Endodermal cell (in vitro differentiated cells): ENCODE measurements around the gene IKBKG. TPM values are rescaled to one million over a fixed set of nuclear protein-coding genes. Genes with fewer than 3 reads are reported as not detected.

Experiments
- DNase-seq: peaks from one replicate; pipeline ENCODE4 v3.0.0-alpha.2; 2017
- H3K27ac ChIP-seq: 2 replicates; pipeline ENCODE4 v1.5.1; 2013; ENCODE audit warnings: mild to moderate bottlenecking, low read depth, low read length, moderate library complexity
- H3K27me3 ChIP-seq: 2 replicates; pipeline ENCODE4 v1.6.1; 2013; ENCODE audit warnings: mild to moderate bottlenecking, low read length, moderate library complexity; ENCODE audit not compliant: insufficient read depth, control insufficient read depth, poor library complexity, severe bottlenecking
- H3K36me3 ChIP-seq: 2 replicates; pipeline ENCODE4 v1.7.0; 2013; ENCODE audit warnings: mild to moderate bottlenecking, low read length, moderate library complexity; ENCODE audit not compliant: control insufficient read depth, insufficient read depth
- H3K4me1 ChIP-seq: one replicate; pipeline ENCODE4 v1.7.0; 2013; ENCODE audit warnings: low read length; ENCODE audit not compliant: control insufficient read depth, insufficient read depth
- H3K4me3 ChIP-seq: 2 replicates; pipeline ENCODE4 v1.5.1; 2013; ENCODE audit warnings: mild to moderate bottlenecking, low read length, moderate library complexity
- H3K9ac ChIP-seq: 2 replicates; pipeline ENCODE4 v1.6.1; 2013; ENCODE audit warnings: mild to moderate bottlenecking, low read length, moderate library complexity; ENCODE audit not compliant: poor library complexity, severe bottlenecking; ENCODE audit errors: extremely low read depth
- H3K9me3 ChIP-seq: 2 replicates; pipeline ENCODE4 v1.6.1; 2013; ENCODE audit warnings: mild to moderate bottlenecking, low read length, moderate library complexity; ENCODE audit not compliant: control insufficient read depth
- H3K27ac Mint-ChIP-seq: 2 replicates; pipeline ENCODE4 v1.8.0; 2020; ENCODE audit warnings: mixed read lengths
- H3K27me3 Mint-ChIP-seq: 2 replicates; pipeline ENCODE4 v1.8.0; 2021; ENCODE audit warnings: mild to moderate bottlenecking, mixed read lengths; ENCODE audit not compliant: insufficient read depth
- H3K36me3 Mint-ChIP-seq: 2 replicates; pipeline ENCODE4 v1.8.0; 2020; ENCODE audit warnings: low read depth, mixed read lengths
- H3K4me1 Mint-ChIP-seq: 2 replicates; pipeline ENCODE4 v1.8.0; 2020; ENCODE audit warnings: mixed read lengths
- H3K4me3 Mint-ChIP-seq: 2 replicates; pipeline ENCODE4 v1.8.0; 2020; ENCODE audit warnings: mild to moderate bottlenecking, moderate library complexity, mixed read lengths
- H3K9me3 Mint-ChIP-seq: 2 replicates; pipeline ENCODE4 v1.8.0; 2020; ENCODE audit warnings: mild to moderate bottlenecking, mixed read lengths
- WGBS, 2 experiments: methylation state at CpG; one replicate each; pipeline versions ENCODE4 v1.1.5 to v1.1.7; 2013; ENCODE audit warnings: missing lambda C conversion rate in 2 of 2, mixed read lengths in 1 of 2; ENCODE audit not compliant: insufficient coverage in 1 of 2, insufficient read length in 1 of 2; 5-methylcytosine and 5-hydroxymethylcytosine counted together
- total RNA-seq, 2 donors: library from RNA; stranded (reverse); fragmentation: NEBNext Ultra II Directional in 1 of 2; extraction: Animal tissue kit (Norgen Biotek cat#: 25700) in 1 of 2; gene quantifications; 2 replicates in 1 of 2; 3 replicates in 1 of 2; pipeline ENCODE4 v1.2.1, GENCODE V29; 2021
- TF ChIP-seq, protein P1 (sequence below): fragments of 200-600 bp; sonication (generic); conservative IDR thresholded peaks from 2 replicates; pipeline ENCODE4 v1.5.0; 2021; ENCODE audit warnings: antibody characterized with exemption, mild to moderate bottlenecking

IKBKG gene
- total RNA-seq, 2 donors from 2014 or later: 19.8 to 20.3 TPM

DNA sequence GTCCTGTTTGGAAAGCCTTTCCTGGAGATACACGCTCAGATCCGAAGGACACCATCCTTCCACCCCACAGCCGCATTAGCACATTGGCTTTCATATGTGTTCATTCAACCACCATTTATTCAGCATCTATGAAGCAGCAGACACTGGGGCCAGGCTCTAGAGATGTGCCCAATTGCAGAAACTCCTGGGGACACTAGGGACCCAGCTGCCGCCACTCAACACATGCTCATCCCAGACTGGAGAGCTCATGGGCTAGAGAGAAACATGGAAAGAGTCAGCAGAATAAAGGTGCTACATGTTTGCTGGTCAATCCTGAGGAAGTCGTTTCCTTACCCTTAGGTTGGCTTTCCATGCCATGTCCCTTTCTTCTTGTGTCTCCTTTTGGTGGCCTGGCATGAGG is 45.1 kb downstream of the IKBKG start:
- no peak overlapping the region for H3K27ac ChIP-seq
- no peak overlapping the region for H3K4me3 Mint-ChIP-seq
- H3K4me1 ChIP-seq: no peaks in the 10 kb centered on the region
- peaks cover 7% of the 10 kb centered on the region for H3K9me3 ChIP-seq
- DNase-seq: no peak
- 80 to 94% methylated on average over 1 to 5 of the region's 5 CpGs for WGBS, 2 experiments
- no peak overlapping the region for H3K9ac ChIP-seq
- no peaks in the 10 kb centered on the region for H3K36me3 ChIP-seq
- TF ChIP-seq, protein P1, sequence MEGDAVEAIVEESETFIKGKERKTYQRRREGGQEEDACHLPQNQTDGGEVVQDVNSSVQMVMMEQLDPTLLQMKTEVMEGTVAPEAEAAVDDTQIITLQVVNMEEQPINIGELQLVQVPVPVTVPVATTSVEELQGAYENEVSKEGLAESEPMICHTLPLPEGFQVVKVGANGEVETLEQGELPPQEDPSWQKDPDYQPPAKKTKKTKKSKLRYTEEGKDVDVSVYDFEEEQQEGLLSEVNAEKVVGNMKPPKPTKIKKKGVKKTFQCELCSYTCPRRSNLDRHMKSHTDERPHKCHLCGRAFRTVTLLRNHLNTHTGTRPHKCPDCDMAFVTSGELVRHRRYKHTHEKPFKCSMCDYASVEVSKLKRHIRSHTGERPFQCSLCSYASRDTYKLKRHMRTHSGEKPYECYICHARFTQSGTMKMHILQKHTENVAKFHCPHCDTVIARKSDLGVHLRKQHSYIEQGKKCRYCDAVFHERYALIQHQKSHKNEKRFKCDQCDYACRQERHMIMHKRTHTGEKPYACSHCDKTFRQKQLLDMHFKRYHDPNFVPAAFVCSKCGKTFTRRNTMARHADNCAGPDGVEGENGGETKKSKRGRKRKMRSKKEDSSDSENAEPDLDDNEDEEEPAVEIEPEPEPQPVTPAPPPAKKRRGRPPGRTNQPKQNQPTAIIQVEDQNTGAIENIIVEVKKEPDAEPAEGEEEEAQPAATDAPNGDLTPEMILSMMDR: no peak
- H3K36me3 Mint-ChIP-seq: no peaks in the 10 kb centered on the region
- no peak overlapping the region for H3K27ac Mint-ChIP-seq
- H3K4me1 Mint-ChIP-seq: no peaks in the 10 kb centered on the region
- H3K27me3 Mint-ChIP-seq: peaks cover 18% of the 10 kb centered on the region
- peaks cover 56% of the 10 kb centered on the region for H3K9me3 Mint-ChIP-seq
- no peaks in the 10 kb centered on the region for H3K27me3 ChIP-seq
- H3K4me3 ChIP-seq: no peak overlapping the region

DNA sequence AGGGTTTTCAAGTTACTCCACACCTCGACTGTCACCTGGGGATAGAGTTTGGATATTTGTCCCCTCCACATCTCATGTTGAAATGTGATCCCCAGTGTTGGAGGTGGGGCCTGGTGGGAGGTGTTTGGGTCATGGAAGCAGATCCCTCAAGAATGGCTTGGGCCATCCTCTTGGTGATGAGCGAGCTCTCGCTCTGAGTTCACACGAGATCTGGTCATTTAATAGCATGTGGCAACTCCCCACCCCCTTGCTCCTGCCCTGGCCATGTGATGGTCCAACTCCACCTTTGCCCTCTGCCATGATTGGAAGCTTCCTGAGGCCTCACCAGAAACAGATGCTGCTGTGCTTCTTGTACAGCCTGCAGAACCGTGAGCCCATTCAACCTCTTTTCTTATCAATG is 45.8 kb downstream of the IKBKG start:
- Mint-ChIP-seq H3K4me1 (no peaks in the 10 kb centered on the region), H3K27me3 (peaks cover 18% of the 10 kb centered on the region), H3K4me3 (no peak overlapping the region), H3K36me3 (no peaks in the 10 kb centered on the region), H3K27ac (no peak overlapping the region), H3K9me3 (peaks cover 63% of the 10 kb centered on the region)
- no peak for DNase-seq
- H3K4me3 ChIP-seq: no peak overlapping the region
- no peaks in the 10 kb centered on the region for H3K27me3 ChIP-seq
- H3K27ac ChIP-seq: no peak overlapping the region
- H3K4me1 ChIP-seq: no peaks in the 10 kb centered on the region
- H3K9me3 ChIP-seq: peaks cover 12% of the 10 kb centered on the region
- WGBS, 2 experiments: 95% methylated on average over 4 of the region's 5 CpGs; no CpG with 5 or more reads in 1 of the 2 experiments
- no peaks in the 10 kb centered on the region for H3K36me3 ChIP-seq
- no peak overlapping the region for H3K9ac ChIP-seq
- TF ChIP-seq, protein P1: no peak

DNA sequence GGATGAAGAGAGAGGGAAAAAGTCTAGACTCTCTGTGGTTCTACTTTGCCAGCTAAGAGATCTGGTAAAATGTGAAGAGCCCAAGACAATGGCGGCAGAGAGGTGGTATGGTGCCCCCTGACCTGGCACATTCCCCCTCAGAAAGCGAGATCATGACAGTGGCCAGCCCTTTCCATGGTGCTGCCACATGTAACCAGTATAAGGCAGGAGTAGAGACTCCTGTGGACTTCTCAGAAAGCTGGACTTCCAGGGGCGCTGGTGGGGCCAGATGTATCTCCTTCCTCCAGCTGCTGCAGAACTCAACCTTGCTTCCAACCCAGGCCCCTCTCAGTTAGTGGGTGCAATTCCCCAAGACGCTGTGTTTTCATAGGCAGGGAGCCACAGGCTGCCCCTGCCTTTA is 47.1 kb downstream of the IKBKG start:
- Histone ChIP-seq H3K4me1 (no peaks in the 10 kb centered on the region), H3K9ac (no peak overlapping the region), H3K4me3 (no peak overlapping the region), H3K27ac (no peak overlapping the region), H3K36me3 (no peaks in the 10 kb centered on the region), H3K27me3 (no peaks in the 10 kb centered on the region), H3K9me3 (peaks cover 12% of the 10 kb centered on the region)
- H3K27me3 Mint-ChIP-seq: peaks cover 23% of the 10 kb centered on the region
- no peaks in the 10 kb centered on the region for H3K36me3 Mint-ChIP-seq
- DNase-seq: no peak
- TF ChIP-seq, protein P1: no peak
- no peak overlapping the region for H3K4me3 Mint-ChIP-seq
- WGBS, 2 experiments: 80 to 88% methylated on average over 1 to 4 of the region's 4 CpGs
- no peak overlapping the region for H3K27ac Mint-ChIP-seq
- H3K9me3 Mint-ChIP-seq: peaks cover 72% of the 10 kb centered on the region
- H3K4me1 Mint-ChIP-seq: no peaks in the 10 kb centered on the region
